ENCODE results near the gene KCNE1.

The KCNE1 gene

GRCh38 chr21:34535886-34536285 lies 23.9 kb upstream of the KCNE1 start:
- DNase-seq, result no peak

DNA sequence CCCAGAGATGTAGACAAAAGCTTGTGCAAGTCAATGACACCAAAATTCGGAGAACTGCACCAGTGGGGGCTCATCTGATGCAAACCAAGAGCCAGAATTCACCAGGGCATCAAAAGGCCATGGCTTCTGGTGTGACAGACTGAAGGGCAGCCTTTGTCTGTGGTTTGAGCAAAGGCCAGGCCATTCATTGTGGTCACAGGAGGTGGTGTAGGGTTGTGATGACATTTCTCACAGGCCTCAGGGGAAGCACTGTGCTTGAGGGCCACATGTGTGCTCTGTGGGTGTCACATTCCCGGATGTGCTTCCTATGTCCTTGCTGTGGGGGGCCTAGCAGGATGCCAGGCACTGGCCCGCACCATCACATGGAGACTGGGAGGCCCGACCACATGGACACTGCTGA lies 22.5 kb upstream of the KCNE1 start:
- peak; percentile 83 for DNase-seq

DNA sequence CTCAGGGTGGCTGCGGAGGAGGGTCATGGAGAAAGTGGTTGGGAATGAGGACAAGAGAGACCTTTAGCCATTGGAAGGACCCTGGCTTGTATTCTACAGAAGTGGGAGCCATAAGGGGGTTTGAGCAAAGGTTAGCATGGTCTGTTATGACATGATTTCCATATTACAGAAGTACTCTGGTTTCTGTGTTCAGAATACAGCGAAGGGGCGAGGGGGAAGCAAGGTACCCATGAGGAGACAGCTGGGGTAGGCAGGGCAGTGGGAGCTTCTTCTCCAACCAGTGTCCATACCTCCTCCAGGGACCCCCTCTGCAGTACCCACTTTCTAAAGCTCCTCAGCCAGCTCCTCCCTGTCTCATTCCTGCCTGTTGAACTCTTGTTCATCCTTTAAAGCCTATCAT lies 21.9 kb upstream of the KCNE1 start:
- DNase-seq, result no peak

- DNase-seq, result no peak
Observed at GRCh38 chr21:34531399-34531798, 19.4 kb upstream of the KCNE1 start.

DNA sequence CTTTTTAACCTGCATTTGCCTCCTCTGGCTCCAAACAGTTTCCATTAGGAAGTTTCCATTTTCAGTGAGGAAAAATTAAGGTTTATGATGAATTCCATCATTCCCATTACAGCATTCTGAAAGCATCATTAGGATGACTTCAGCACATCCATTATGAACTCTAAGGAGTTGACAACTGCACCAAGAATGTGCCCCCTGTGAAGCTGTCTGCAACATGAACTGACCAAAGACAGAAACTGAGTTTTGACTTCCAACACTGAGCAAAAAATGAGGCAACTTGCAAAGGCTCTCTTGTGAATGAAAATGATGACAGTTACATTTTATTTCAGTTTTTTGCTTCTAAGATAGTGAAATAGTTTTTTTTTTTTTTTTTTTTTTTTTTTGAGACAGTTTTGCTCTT lies 18.3 kb upstream of the KCNE1 start:
- no peak for DNase-seq

DNA sequence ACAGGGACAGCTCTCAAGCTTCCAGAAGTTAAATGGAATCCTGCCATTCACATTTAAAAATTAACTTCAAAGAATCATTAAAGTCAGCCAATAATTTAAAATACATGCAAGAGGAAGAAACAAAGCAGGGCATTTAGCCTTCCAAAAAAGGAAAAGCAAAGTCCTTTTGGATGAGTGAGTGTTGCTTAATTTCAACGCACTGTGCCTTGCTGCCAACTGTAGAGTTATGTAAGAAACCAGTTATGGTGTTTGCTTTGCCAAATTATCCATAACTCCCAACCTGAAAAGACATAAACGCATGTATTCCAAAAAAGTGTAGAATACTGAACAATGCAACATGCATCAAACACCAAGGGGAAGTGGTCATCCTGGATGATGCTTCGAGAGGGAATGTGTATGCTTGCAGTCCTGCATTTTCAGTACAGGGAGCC lies 16.1 kb upstream of the KCNE1 start:
- no peak for DNase-seq

GRCh38 chr21:34526618-34527290 lies 14.7 kb upstream of the KCNE1 start:
- DNase-seq, result peak; percentile 80

- no peak for DNase-seq
Observed at GRCh38 chr21:34526241-34526617, 14.2 kb upstream of the KCNE1 start.

- no peak for DNase-seq
Observed at GRCh38 chr21:34524646-34525601, 12.9 kb upstream of the KCNE1 start.

GRCh38 chr21:34523019-34523555 lies 11.1 kb upstream of the KCNE1 start:
- DNase-seq, result no peak

DNA sequence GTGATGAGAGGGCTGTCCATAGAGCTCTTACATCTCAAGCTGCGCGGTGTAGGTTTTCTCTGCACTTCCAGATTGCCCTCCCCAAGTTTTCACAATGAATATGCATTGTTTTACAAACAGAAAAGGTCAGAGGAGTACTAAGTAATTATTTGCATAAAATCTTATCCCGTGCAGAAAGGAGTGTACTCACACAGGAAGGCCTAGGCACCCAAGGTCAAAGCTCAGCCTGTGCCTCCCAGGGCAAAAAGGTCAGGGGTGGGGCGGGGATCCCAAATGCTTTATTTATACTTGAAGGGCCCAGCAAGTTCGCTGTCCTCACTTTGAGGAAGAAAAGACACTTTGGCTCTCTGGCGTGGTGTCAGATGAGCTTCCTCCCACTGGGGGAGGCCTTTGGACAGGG lies 10.3 kb upstream of the KCNE1 start:
- DNase-seq, result no peak

- DNase-seq, result no peak
Observed at GRCh38 chr21:34521561-34521960, 9.6 kb upstream of the KCNE1 start.

GRCh38 chr21:34520764-34521508 lies 8.9 kb upstream of the KCNE1 start:
- peak; percentile 33 for DNase-seq

DNA sequence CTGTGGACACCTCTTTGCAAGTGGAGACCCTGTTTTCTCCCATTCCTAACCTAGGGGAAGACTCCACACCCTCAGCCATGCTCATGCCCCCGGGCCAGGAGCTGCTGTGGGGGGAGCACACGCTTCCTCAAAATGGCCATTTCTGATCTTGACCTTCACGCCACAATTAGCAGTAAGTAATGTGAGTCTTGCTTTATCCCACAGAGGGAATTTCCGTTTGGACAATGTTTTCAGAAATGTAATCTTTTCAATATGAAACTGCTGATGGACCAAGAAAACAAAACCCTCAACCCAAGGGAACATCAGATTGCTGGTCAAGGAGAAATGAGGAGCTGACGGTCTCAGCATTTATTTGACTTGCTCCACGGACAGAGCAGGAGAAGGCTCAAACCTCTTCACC lies 8.3 kb upstream of the KCNE1 start:
- no peak for DNase-seq

DNA sequence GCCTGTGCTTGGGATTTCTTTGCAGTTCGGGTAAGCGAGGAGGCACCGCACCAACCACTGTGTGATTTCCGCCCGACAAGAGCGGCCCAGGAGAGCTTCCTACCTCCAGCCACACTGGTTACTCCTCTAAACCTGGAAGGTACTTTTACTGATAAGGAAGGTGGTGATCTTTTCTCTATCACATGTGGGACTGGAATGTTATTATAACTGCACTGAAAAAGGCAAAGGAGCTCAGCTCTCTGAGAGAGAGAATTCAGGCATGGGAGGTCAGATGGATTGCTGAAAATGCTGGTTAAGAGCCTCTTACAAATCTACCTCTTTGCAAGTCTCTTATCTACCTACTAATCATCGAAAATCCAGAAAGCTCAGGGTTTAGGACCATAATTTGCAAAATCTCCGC lies 7.7 kb upstream of the KCNE1 start:
- DNase-seq, result no peak

GRCh38 chr21:34519016-34519415 lies 7.0 kb upstream of the KCNE1 start:
- DNase-seq, result no peak

DNA sequence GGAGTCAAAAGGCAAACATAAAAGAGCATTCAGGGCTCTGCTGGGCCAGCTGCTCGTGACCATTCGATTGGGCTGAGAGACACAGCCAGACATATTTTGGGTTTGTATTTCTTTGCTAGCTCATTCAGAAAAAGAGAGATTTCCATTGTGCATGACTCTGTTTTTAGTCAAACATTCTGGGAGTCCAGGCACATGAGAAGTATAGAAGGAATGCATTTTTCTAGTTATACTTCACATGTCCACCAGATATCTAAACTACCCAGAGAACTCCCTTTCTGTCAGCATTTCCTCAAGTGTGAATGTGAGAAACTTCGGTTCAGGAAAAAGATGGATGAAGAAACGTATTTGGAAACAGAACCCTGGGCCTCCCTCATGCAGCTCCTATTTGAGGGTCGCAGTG lies 6.3 kb upstream of the KCNE1 start:
- DNase-seq, result no peak

DNA sequence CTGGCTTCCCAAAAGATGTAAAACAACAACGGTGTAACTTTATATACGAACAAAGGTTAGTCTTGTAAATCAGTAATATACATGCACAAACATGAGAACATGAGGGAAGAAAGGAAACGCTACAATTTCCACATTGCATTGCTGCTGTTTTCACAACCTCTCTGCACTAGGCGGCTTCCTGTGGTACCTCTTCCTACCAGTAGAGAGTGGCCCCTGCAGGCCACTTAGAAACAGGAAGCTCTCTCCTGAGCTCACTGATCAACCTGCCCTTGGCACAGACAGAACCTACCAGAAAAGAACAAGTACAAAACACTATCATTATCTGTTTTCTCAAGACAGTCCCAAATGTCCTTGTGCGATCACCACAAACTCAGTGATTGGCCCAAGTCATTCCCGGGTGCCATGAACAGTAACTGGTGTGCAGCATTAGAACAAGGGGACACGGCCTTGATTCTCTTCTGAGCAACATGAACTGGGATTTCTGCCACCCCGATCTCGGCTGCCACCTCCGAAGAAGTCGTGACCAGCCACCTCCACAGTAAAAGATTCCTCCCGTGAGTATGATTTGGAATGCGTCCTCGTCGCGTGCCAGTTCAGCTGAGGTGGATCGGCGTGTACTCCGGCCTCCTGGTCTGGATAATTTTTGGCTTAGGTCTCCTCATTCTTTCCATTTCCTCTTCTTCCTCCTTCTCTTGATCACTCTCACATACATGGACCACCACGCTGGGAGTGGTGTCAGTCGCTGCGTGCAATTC lies 5.7 kb upstream of the KCNE1 start:
- DNase-seq, result peak; percentile 86

DNA sequence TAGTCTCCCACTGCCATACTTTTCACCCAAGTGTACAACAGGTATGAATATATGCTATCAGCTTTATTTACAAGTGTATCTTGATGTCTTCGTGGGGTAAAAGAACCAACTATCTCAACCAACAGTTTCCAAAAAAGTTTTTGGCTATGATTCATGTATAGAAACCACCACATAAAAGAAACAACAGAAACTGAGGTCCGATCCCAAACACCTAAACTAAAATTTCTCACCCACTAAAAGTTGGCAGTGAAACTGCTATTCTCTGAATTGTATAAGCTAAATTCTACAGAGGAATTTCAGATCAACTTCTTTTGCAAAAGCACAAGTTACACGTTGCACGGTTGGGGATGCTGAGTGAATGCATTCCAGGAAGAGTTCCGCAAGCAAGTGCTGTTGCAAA lies 5.0 kb upstream of the KCNE1 start:
- no peak for DNase-seq

DNA sequence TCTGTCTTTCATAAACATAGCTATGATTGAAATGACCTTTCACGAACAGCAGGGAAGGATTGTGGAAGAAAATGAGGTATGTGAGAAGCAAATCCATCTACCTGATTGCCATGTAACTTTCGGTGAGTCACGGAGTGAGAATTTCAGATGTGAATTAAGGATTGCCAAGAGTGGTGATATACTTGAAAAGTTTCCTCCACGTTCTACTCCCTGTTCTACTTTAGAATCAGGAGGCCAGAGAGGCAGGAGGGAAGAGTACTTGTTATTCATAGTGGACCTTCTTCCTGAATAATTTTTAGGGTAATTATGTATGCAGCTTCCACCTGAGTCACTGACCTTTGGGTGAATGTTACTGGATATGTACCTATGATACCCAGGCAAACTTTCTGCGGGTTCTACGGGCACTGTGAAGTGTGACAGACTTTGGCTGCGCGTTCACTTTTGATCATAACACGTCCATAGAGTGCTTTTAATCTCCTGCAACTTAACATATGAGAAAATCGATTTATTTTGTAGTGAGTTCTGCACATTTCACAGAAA lies 2.6 kb upstream of the KCNE1 start:
- no peak for DNase-seq

GRCh38 chr21:34513129-34513675 lies 1.2 kb upstream of the KCNE1 start:
- peak; percentile 43 for DNase-seq

GRCh38 chr21:34511181-34511580 lies 829 bp downstream of the KCNE1 start:
- no peak for DNase-seq
